ENCODE data around the gene SCN4B.

SCN4B gene

GRCh38 chr11:118172356-118172755 is 19.7 kb upstream of the SCN4B start:
- DNase-seq, result no peak

- DNase-seq, result no peak
Observed at GRCh38 chr11:118171269-118172062, 18.8 kb upstream of the SCN4B start.

GRCh38 chr11:118170882-118171268 is 18.3 kb upstream of the SCN4B start:
- no peak for DNase-seq

- no peak for DNase-seq
Observed at GRCh38 chr11:118170231-118170630, 17.6 kb upstream of the SCN4B start.

- DNase-seq, result no peak
Observed at GRCh38 chr11:118169300-118170140, 16.9 kb upstream of the SCN4B start.

GRCh38 chr11:118168751-118169150 is 16.1 kb upstream of the SCN4B start:
- no peak for DNase-seq

- no peak for DNase-seq
Observed at GRCh38 chr11:118168316-118168715, 15.7 kb upstream of the SCN4B start.

GRCh38 chr11:118167906-118168305 is 15.3 kb upstream of the SCN4B start:
- no peak for DNase-seq

- no peak for DNase-seq
Observed at GRCh38 chr11:118167253-118167652, 14.6 kb upstream of the SCN4B start.

- DNase-seq, result no peak
Observed at GRCh38 chr11:118166641-118167040, 14.0 kb upstream of the SCN4B start.

GRCh38 chr11:118164885-118165284 is 12.3 kb upstream of the SCN4B start:
- DNase-seq, result no peak

GRCh38 chr11:118163494-118163893 is 10.9 kb upstream of the SCN4B start:
- no peak for DNase-seq

GRCh38 chr11:118162846-118163245 is 10.2 kb upstream of the SCN4B start:
- DNase-seq, result no peak

- DNase-seq, result no peak
Observed at GRCh38 chr11:118161786-118162185, 9.2 kb upstream of the SCN4B start.

GRCh38 chr11:118157186-118157895 is 4.7 kb upstream of the SCN4B start:
- DNase-seq, result no peak

GRCh38 chr11:118156531-118157185 is 4.0 kb upstream of the SCN4B start:
- DNase-seq, result no peak

- DNase-seq, result no peak
Observed at GRCh38 chr11:118155776-118156530, 3.3 kb upstream of the SCN4B start.

GRCh38 chr11:118154641-118155040 is 2.0 kb upstream of the SCN4B start:
- no peak for DNase-seq

GRCh38 chr11:118153976-118154375 is 1.4 kb upstream of the SCN4B start:
- no peak for DNase-seq

GRCh38 chr11:118153516-118153915 is 893 bp upstream of the SCN4B start:
- DNase-seq, result no peak

GRCh38 chr11:118152020-118152551 is 537 bp downstream of the SCN4B start:
- DNase-seq, result no peak

- DNase-seq, result no peak
Observed at GRCh38 chr11:118151431-118151830, 1.2 kb downstream of the SCN4B start.
